HepG2 (cell line): ENCODE data around the gene SLC5A6. TPM values are rescaled to one million over a fixed set of nuclear protein-coding genes. Genes with fewer than 3 reads are reported as not detected.

Experiments used
- ATF1 ChIP-seq: IDR thresholded peaks from 2 replicates; pipeline ENCODE4 v1.6.1; 2016; ENCODE audit warnings: mild to moderate bottlenecking, control low read depth
- CCDC6 ChIP-seq: sonication (generic); formaldehyde crosslinking; IDR thresholded peaks from 2 replicates; pipeline ENCODE4 v1.8.1; 2022; ENCODE audit warnings: mild to moderate bottlenecking, missing genetic modification reagents, moderate library complexity
- MXI1 ChIP-seq: IDR thresholded peaks from 3 replicates; pipeline ENCODE4 v1.6.1; 2012; ENCODE audit warnings: low read depth, low read length, inconsistent platforms, borderline replicate concordance
- NCOA5 ChIP-seq: sonication (generic); formaldehyde crosslinking; IDR thresholded peaks from 2 replicates; pipeline ENCODE4 v1.4.0; 2020; ENCODE audit warnings: missing genetic modification reagents
- NFRKB ChIP-seq: fragments of 450-650 bp; IDR thresholded peaks from 2 replicates; pipeline ENCODE4 v1.6.1; 2017
- RBAK ChIP-seq: sonication (generic); formaldehyde crosslinking; IDR thresholded peaks from 2 replicates; pipeline ENCODE4 v1.5.1; 2020; ENCODE audit warnings: mild to moderate bottlenecking, missing genetic modification reagents
- SMAD9 ChIP-seq: sonication (generic); formaldehyde crosslinking; IDR thresholded peaks from 2 replicates; pipeline ENCODE4 v1.5.1; 2020; ENCODE audit warnings: mild to moderate bottlenecking, missing genetic modification reagents
- SMARCC2 ChIP-seq: fragments of 450-650 bp; IDR thresholded peaks from 2 replicates; pipeline ENCODE4 v1.6.1; 2017; ENCODE audit warnings: antibody characterized with exemption, mild to moderate bottlenecking
- TBX3 ChIP-seq: fragments of 450-650 bp; IDR thresholded peaks from 2 replicates; pipeline ENCODE4 v1.6.1; 2017; ENCODE audit warnings: antibody characterized with exemption, mild to moderate bottlenecking, inconsistent platforms, borderline replicate concordance
- ZBTB7B ChIP-seq: sonication (generic); formaldehyde crosslinking; IDR thresholded peaks from 2 replicates; pipeline ENCODE4 v1.4.0; 2020; ENCODE audit warnings: missing genetic modification reagents
- ZNF121 ChIP-seq: sonication (generic); formaldehyde crosslinking; IDR thresholded peaks from 2 replicates; pipeline ENCODE4 v1.5.0; 2020; ENCODE audit warnings: mild to moderate bottlenecking, missing genetic modification reagents
- ZSCAN31 ChIP-seq: sonication (generic); formaldehyde crosslinking; IDR thresholded peaks from 2 replicates; pipeline ENCODE4 v1.5.0; 2020; ENCODE audit warnings: low read depth, mild to moderate bottlenecking, missing genetic modification reagents
- polyA plus RNA-seq, 8 experiments: library from polyadenylated mRNA; depleted of rRNA in 3 of 8; stranded (reverse) in 7 of 8; unstranded in 1 of 8; fragments of >200 nt; fragmentation: Illumina TruSeq in 4 of 8; extraction: Trizol in 4 of 8; gene quantifications; 2 replicates each; pipeline versions ENCODE4 v1.2.1 to v1.2.3, GENCODE V29; 2011 to 2016; ENCODE audit warnings: low read depth in 4 of 8, missing spikeins in 1 of 8, mixed read lengths in 1 of 8; ENCODE audit not compliant: insufficient read depth in 1 of 8
- total RNA-seq, 5 experiments: library from RNA; depleted of rRNA; stranded (reverse); fragments of >200 nt; fragmentation: Illumina TruSeq; extraction: Trizol; gene quantifications; 2 replicates each; pipeline ENCODE4 v1.2.3, GENCODE V29; 2016; ENCODE audit warnings: low read depth in 1 of 5
- TF ChIP-seq, protein P1 (sequence below): IDR thresholded peaks from 2 replicates; pipeline ENCODE4 v1.6.1; 2012; ENCODE audit warnings: low read length, improper control_type of control experiment
- TF ChIP-seq, protein P2 (sequence below): sonication (generic); formaldehyde crosslinking; IDR thresholded peaks from 2 replicates; pipeline ENCODE4 v1.4.0; 2020; ENCODE audit warnings: mild to moderate bottlenecking, missing genetic modification reagents
- TF ChIP-seq, protein P3 (sequence below): sonication (generic); formaldehyde crosslinking; IDR thresholded peaks from 2 replicates; pipeline ENCODE4 v1.5.0; 2020; ENCODE audit warnings: mild to moderate bottlenecking, missing genetic modification reagents
- TF ChIP-seq, protein P4 (sequence below), 2 experiments: sonication (generic) in 1 of 2; formaldehyde crosslinking in 1 of 2; IDR thresholded peaks; 2 replicates each; pipeline versions ENCODE4 v1.4.0 to v1.6.1; 2018 to 2020; ENCODE audit warnings: missing genetic modification reagents in 2 of 2, borderline replicate concordance in 1 of 2, low read depth in 1 of 2, mild to moderate bottlenecking in 1 of 2, missing biosample characterization in 1 of 2
- TF ChIP-seq, protein P5 (sequence below): sonication (generic); formaldehyde crosslinking; IDR thresholded peaks from 2 replicates; pipeline ENCODE4 v1.5.0; 2020; ENCODE audit warnings: missing genetic modification reagents

Gene SLC5A6
- total and polyA plus RNA-seq, 2 of the 13 experiments (the other 11 are each of a cell fraction or from before 2014, with no cell fraction given): 135 to 417 TPM

DNA sequence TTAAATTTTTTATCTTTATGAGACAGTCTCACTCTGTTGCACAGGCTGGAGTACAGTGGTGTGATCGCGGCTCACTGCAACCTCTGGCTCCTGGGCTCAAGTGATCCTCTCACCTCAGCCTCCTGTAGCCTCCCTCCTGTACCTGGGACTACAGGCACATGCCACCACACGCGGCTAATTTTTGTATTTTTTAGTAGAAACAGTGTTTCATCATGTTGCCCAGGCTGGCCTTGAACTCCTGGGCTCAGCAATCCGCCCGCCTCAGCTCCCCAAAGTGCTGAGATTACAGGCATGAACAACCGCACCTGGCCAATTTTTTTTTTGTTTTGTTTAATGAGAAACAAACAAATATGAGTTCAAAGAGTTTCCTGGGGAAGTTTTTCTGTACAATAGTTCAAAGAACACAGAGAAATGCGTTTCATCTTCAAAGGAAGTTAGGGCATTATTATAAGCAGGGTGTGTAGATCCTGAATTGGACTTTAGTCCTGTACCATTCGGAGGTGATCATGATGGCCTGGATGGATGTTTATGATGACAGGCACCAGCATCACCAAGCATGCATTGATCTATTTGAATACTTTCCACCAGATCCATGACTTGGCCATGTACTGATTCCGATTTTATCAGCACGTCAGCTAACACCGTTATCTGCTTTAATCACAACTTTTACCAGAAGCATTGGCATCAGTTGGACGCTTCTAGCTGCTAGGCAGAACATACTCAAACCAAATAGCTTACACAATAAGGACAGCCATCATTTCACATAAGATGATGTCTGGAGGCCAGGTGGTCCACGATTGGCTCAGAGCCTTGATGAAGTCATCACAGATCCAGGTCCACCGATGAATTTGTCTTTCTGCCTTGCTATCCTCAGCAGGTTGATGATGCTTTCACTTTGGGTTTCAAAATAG is 34.4 kb downstream of the SLC5A6 start (continued):
- TF ChIP-seq, protein P1, sequence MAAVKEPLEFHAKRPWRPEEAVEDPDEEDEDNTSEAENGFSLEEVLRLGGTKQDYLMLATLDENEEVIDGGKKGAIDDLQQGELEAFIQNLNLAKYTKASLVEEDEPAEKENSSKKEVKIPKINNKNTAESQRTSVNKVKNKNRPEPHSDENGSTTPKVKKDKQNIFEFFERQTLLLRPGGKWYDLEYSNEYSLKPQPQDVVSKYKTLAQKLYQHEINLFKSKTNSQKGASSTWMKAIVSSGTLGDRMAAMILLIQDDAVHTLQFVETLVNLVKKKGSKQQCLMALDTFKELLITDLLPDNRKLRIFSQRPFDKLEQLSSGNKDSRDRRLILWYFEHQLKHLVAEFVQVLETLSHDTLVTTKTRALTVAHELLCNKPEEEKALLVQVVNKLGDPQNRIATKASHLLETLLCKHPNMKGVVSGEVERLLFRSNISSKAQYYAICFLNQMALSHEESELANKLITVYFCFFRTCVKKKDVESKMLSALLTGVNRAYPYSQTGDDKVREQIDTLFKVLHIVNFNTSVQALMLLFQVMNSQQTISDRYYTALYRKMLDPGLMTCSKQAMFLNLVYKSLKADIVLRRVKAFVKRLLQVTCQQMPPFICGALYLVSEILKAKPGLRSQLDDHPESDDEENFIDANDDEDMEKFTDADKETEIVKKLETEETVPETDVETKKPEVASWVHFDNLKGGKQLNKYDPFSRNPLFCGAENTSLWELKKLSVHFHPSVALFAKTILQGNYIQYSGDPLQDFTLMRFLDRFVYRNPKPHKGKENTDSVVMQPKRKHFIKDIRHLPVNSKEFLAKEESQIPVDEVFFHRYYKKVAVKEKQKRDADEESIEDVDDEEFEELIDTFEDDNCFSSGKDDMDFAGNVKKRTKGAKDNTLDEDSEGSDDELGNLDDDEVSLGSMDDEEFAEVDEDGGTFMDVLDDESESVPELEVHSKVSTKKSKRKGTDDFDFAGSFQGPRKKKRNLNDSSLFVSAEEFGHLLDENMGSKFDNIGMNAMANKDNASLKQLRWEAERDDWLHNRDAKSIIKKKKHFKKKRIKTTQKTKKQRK: no peak
- TF ChIP-seq ZBTB7B (CRISPR knock-in tag) (no peak), ZSCAN31 (0 out of 2 replicates have a peak, but pooled peaks have one; percentile 60), CCDC6 (CRISPR knock-in tag) (peak; percentile 23; the same call in 1 of the 2 replicates), ZNF121 (peak; percentile 76), SMARCC2 (no peak), SMAD9 (CRISPR knock-in tag) (no peak), ATF1 (peak; percentile 82; the same call in 1 of the 2 replicates), RBAK (CRISPR knock-in tag) (no peak), NCOA5 (CRISPR knock-in tag) (no peak), MXI1 (peak; percentile 48; the same call in 1 of the 3 replicates), NFRKB (no peak), TBX3 (peak; percentile 98)
- TF ChIP-seq, protein P2, sequence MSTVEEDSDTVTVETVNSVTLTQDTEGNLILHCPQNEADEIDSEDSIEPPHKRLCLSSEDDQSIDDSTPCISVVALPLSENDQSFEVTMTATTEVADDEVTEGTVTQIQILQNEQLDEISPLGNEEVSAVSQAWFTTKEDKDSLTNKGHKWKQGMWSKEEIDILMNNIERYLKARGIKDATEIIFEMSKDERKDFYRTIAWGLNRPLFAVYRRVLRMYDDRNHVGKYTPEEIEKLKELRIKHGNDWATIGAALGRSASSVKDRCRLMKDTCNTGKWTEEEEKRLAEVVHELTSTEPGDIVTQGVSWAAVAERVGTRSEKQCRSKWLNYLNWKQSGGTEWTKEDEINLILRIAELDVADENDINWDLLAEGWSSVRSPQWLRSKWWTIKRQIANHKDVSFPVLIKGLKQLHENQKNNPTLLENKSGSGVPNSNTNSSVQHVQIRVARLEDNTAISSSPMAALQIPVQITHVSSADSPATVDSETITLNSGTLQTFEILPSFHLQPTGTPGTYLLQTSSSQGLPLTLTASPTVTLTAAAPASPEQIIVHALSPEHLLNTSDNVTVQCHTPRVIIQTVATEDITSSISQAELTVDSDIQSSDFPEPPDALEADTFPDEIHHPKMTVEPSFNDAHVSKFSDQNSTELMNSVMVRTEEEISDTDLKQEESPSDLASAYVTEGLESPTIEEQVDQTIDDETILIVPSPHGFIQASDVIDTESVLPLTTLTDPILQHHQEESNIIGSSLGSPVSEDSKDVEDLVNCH (CRISPR knock-in tag): no peak
- TF ChIP-seq, protein P3, sequence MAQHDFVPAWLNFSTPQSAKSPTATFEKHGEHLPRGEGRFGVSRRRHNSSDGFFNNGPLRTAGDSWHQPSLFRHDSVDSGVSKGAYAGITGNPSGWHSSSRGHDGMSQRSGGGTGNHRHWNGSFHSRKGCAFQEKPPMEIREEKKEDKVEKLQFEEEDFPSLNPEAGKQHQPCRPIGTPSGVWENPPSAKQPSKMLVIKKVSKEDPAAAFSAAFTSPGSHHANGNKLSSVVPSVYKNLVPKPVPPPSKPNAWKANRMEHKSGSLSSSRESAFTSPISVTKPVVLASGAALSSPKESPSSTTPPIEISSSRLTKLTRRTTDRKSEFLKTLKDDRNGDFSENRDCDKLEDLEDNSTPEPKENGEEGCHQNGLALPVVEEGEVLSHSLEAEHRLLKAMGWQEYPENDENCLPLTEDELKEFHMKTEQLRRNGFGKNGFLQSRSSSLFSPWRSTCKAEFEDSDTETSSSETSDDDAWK: no peak
- TF ChIP-seq, protein P4, sequence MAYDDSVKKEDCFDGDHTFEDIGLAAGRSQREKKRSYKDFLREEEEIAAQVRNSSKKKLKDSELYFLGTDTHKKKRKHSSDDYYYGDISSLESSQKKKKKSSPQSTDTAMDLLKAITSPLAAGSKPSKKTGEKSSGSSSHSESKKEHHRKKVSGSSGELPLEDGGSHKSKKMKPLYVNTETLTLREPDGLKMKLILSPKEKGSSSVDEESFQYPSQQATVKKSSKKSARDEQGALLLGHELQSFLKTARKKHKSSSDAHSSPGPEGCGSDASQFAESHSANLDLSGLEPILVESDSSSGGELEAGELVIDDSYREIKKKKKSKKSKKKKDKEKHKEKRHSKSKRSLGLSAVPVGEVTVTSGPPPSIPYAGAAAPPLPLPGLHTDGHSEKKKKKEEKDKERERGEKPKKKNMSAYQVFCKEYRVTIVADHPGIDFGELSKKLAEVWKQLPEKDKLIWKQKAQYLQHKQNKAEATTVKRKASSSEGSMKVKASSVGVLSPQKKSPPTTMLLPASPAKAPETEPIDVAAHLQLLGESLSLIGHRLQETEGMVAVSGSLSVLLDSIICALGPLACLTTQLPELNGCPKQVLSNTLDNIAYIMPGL (CRISPR knock-in tag; IDR thresholded peaks at IDR 0.05; ENCODE audit: borderline replicate concordance in 1 of 2, low read depth in 1 of 2): peak in 1 of 2 experiments; percentile 24; a peak in 1 of 4 replicates
- TF ChIP-seq, protein P5, sequence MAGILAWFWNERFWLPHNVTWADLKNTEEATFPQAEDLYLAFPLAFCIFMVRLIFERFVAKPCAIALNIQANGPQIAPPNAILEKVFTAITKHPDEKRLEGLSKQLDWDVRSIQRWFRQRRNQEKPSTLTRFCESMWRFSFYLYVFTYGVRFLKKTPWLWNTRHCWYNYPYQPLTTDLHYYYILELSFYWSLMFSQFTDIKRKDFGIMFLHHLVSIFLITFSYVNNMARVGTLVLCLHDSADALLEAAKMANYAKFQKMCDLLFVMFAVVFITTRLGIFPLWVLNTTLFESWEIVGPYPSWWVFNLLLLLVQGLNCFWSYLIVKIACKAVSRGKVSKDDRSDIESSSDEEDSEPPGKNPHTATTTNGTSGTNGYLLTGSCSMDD (CRISPR knock-in tag): no peak
